Measurements from ENCODE around the gene LRRC15. TPM values are rescaled to one million over a fixed set of nuclear protein-coding genes. Genes with fewer than 3 reads are reported as not detected.

The LRRC15 gene
- polyA plus RNA-seq, 3 donors: not detected

- WGBS (ENCODE audit: insufficient coverage): 86% methylated on average over 6 of the region's 11 CpGs
- H3K36me3 ChIP-seq (replicated peaks in 1 of 2; ENCODE audit: control insufficient read depth in 1 of 2, insufficient read depth in 2 of 2, low read length in 2 of 2): no peaks in the 10 kb centered on the region
- DNase-seq: no peak
- Mint-ChIP-seq H3K27ac (no peak overlapping the region), H3K4me1 (peaks cover 11% of the 10 kb centered on the region), H3K9me3 (no peaks in the 10 kb centered on the region), H3K36me3 (no peaks in the 10 kb centered on the region), H3K27me3 (ENCODE audit: low read depth in 3 of 3) (peaks cover 29 to 37% (median 30%) of the 10 kb centered on the region in 3 donors), H3K4me3 (peak overlapping the region in 1 of 2 donors; percentile 43)
- H4K20me1 ChIP-seq (ENCODE audit: insufficient read depth, low read length): no peaks in the 10 kb centered on the region
- H3K27ac ChIP-seq (ENCODE audit: low read depth in 1 of 2, low read length in 2 of 2): no peak overlapping the region
- no peak for TF ChIP-seq CTCF (IDR thresholded peaks at IDR 0.05)
- no peak overlapping the region for H2AFZ ChIP-seq (ENCODE audit: insufficient read depth, low read depth, low read length, poor library complexity, severe bottlenecking)
- H3K9me3 ChIP-seq (replicated peaks in 1 of 2; ENCODE audit: control insufficient read depth in 1 of 2, insufficient read depth in 1 of 2, low read length in 2 of 2): no peaks in the 10 kb centered on the region
- no peak overlapping the region for H3K4me3 ChIP-seq (replicated peaks in 1 of 3; ENCODE audit: low read depth in 2 of 3, low read length in 3 of 3)
- H3K27me3 ChIP-seq (ENCODE audit: control insufficient read depth in 2 of 2, insufficient read depth in 2 of 2, low read length in 2 of 2): peaks cover 9 to 33% of the 10 kb centered on the region in 2 donors
- intact Hi-C loops (cut with micrococcal nuclease): no loop called here
- H3K9ac ChIP-seq (ENCODE audit: insufficient read depth, low read length, poor library complexity, severe bottlenecking): no peak overlapping the region
- no peaks in the 10 kb centered on the region for H3K79me2 ChIP-seq (ENCODE audit: insufficient read depth, low read length)
- no peak overlapping the region for H3K4me2 ChIP-seq (replicated peaks; ENCODE audit: extremely low read depth, low read length, poor library complexity, severe bottlenecking)
- no peaks in the 10 kb centered on the region for H3K4me1 ChIP-seq (ENCODE audit: control insufficient read depth in 1 of 2, insufficient read depth in 2 of 2, low read length in 2 of 2)
These were observed 64.0 kb downstream of the LRRC15 start for GRCh38 chr3:194305356-194306108.

Other genes starting within 250 kb of the LRRC15 start
- gene HES1, start 233.6 kb downstream of the LRRC15 start, polyA plus RNA-seq: 10 to 100 TPM in 1 of 3 donors, under 1 TPM in 2; 0.17 to 66.6 (median 0.26) TPM
- not detected for gene CPN2, start 18.4 kb downstream of the LRRC15 start, polyA plus RNA-seq
- gene GP5, start 29.5 kb upstream of the LRRC15 start, polyA plus RNA-seq: under 1 TPM in 1 of 3 donors, not detected in 2; 0.12 TPM
- 10 to 100 TPM in 1 of 3 donors, 1 to 10 TPM in 2; 4.7 to 19.5 (median 5.2) TPM for gene ATP13A3, start 117.3 kb upstream of the LRRC15 start, polyA plus RNA-seq

Measured in CD14-positive monocyte (primary cell).